Measurements from ENCODE around the gene STXBP6.

- no peak for TF ChIP-seq CTCF (IDR thresholded peaks at IDR 0.05)
- no peak for TF ChIP-seq POLR2A (IDR thresholded peaks at IDR 0.05)
Measured at GRCh38 chr14:24845851-24846250, 204.1 kb downstream of the STXBP6 start.
